Gastrocnemius medialis (tissue), 4 donors: Measurements from ENCODE around the gene TMEM132D. TPM values are rescaled to one million over a fixed set of nuclear protein-coding genes. Genes with fewer than 3 reads are reported as not detected.

ENCODE experiments used
- ATAC-seq, 2 donors: fragments of 150-250 bp; one replicate each; pipeline ENCODE4 v1.9.1; 2016
- DNase-seq, 2 donors: peaks; one replicate each; pipeline ENCODE4 v3.0.0-alpha.2; 2019
- H3K27ac ChIP-seq, 4 donors: fragments of 200-600 bp; sonication (generic); 1 replicate in 1 of 4; 2 replicates in 3 of 4; pipeline ENCODE4 v1.5.1; 2016 to 2018; ENCODE audit warnings: mild to moderate bottlenecking in 2 of 4, moderate library complexity in 1 of 4
- H3K27me3 ChIP-seq, 3 donors: fragments of 200-600 bp; sonication (generic) in 2 of 3; 1 replicate in 1 of 3; 2 replicates in 2 of 3; pipeline versions ENCODE4 v1.5.1 to v1.6.0; 2016 to 2019; ENCODE audit warnings: mild to moderate bottlenecking in 1 of 3, moderate library complexity in 1 of 3
- H3K36me3 ChIP-seq, 2 donors: fragments of 200-600 bp; sonication (generic) in 1 of 2; one replicate each; pipeline ENCODE4 v1.5.1; 2017 to 2018
- H3K4me1 ChIP-seq, 2 donors: fragments of 200-600 bp; sonication (generic) in 1 of 2; one replicate each; pipeline ENCODE4 v1.5.1; 2016 to 2017; ENCODE audit warnings: mild to moderate bottlenecking in 2 of 2
- H3K4me3 ChIP-seq, 4 donors: fragments of 200-600 bp; sonication (generic) in 3 of 4; 1 replicate in 1 of 4; 2 replicates in 3 of 4; pipeline ENCODE4 v1.5.1; 2016 to 2019; ENCODE audit warnings: mild to moderate bottlenecking in 2 of 4
- H3K9me3 ChIP-seq, 3 donors: fragments of 200-600 bp; sonication (generic) in 2 of 3; 1 replicate in 1 of 3; 2 replicates in 2 of 3; pipeline ENCODE4 v1.5.1; 2016 to 2019
- CTCF ChIP-seq, 5 experiments: fragments of 450-650 bp in 3 of 5; fragments of 200-600 bp in 2 of 5; sonication (generic) in 2 of 5; IDR thresholded peaks in 4 of 5; conservative IDR thresholded peaks in 1 of 5; 1 replicate in 4 of 5; 2 replicates in 1 of 5; pipeline ENCODE4 v1.5.1; 2016 to 2019; ENCODE audit warnings: antibody characterized with exemption in 5 of 5, mild to moderate bottlenecking in 3 of 5, moderate library complexity in 3 of 5
- POLR2A ChIP-seq, 2 donors: fragments of 450-650 bp; IDR thresholded peaks; one replicate each; pipeline ENCODE4 v1.6.1; 2017; ENCODE audit warnings: antibody characterized with exemption in 2 of 2, mild to moderate bottlenecking in 2 of 2, moderate library complexity in 2 of 2
- in situ Hi-C, 4 donors: fragments of 200-750 bp; cut with MboI; loops; one replicate each; pipeline versions ENCODE4 v1.15.0 to v1.8.0; 2017; ENCODE audit warnings: low sequenced_read_pairs in 4 of 4
- intact Hi-C: fragments of 100-400 bp; cut with DNase I; formaldehyde crosslinking; loops from one replicate; pipeline ENCODE4 v1.15.1; 2023; ENCODE audit warnings: low total_unique reads
- total RNA-seq, 4 donors: library from RNA; depleted of rRNA; stranded (reverse); fragments of >200 nt; gene quantifications; one replicate each; pipeline versions ENCODE4 v1.1.0 to v1.2.3, GENCODE V29; 2016

The TMEM132D gene
- total RNA-seq, 4 donors from 2014 or later, result not detected

GRCh38 chr12:129357233-129357632, 546.6 kb downstream of the TMEM132D start:
- ATAC-seq (no peak), DNase-seq (no peak)
- Histone ChIP-seq H3K9me3 (no peaks in the 10 kb centered on the region), H3K27ac (no peak overlapping the region), H3K4me3 (no peak overlapping the region), H3K27me3 (no peaks in the 10 kb centered on the region), H3K36me3 (no peaks in the 10 kb centered on the region), H3K4me1 (no peaks in the 10 kb centered on the region)
- no peak for TF ChIP-seq CTCF (IDR thresholded peaks at IDR 0.05 in 4 of 5, conservative IDR thresholded peaks at IDR 0.05 in 1 of 5)
- in situ Hi-C loops, result loop anchor here in 1 of 4 donors (25.0 kb wide), 1 partner anchor 95 kb away; no protein-coding TSS in a partner anchor
- intact Hi-C loops, result no loop called here

GRCh38 chr12:129351481-129351880, 552.3 kb downstream of the TMEM132D start:
- Histone ChIP-seq H3K36me3 (no peaks in the 10 kb centered on the region), H3K9me3 (no peaks in the 10 kb centered on the region), H3K27ac (no peak overlapping the region), H3K27me3 (no peaks in the 10 kb centered on the region), H3K4me1 (no peaks in the 10 kb centered on the region), H3K4me3 (no peak overlapping the region)
- in situ Hi-C loops, result loop anchor here in 1 of 4 donors (25.0 kb wide), 1 partner anchor 89 kb away; no protein-coding TSS in a partner anchor
- DNase-seq (no peak), ATAC-seq (no peak)
- TF ChIP-seq CTCF (IDR thresholded peaks at IDR 0.05 in 4 of 5, conservative IDR thresholded peaks at IDR 0.05 in 1 of 5) (no peak), POLR2A (IDR thresholded peaks at IDR 0.05) (no peak)
- intact Hi-C loops, result no loop called here

GRCh38 chr12:129339336-129339735, 564.5 kb downstream of the TMEM132D start:
- H3K9me3 ChIP-seq, result no peaks in the 10 kb centered on the region
- H3K27me3 ChIP-seq, result no peaks in the 10 kb centered on the region
- no peaks in the 10 kb centered on the region for H3K36me3 ChIP-seq
- no peak for ATAC-seq
- TF ChIP-seq CTCF (IDR thresholded peaks at IDR 0.05 in 4 of 5, conservative IDR thresholded peaks at IDR 0.05 in 1 of 5) (no peak), POLR2A (IDR thresholded peaks at IDR 0.05) (no peak)
- no peak overlapping the region for H3K27ac ChIP-seq
- no peak for DNase-seq
- no peaks in the 10 kb centered on the region for H3K4me1 ChIP-seq
- in situ Hi-C loops (no loop called here), intact Hi-C loops (no loop called here)
- no peak overlapping the region for H3K4me3 ChIP-seq

- Histone ChIP-seq H3K4me1 (no peaks in the 10 kb centered on the region), H3K9me3 (no peaks in the 10 kb centered on the region)
- in situ Hi-C loops, result no loop called here
Measured at GRCh38 chr12:129337413-129337812, 566.4 kb downstream of the TMEM132D start.

More at GRCh38 chr12:129337413-129337812, 566.4 kb downstream of the TMEM132D start:
- no peaks in the 10 kb centered on the region for H3K27me3 ChIP-seq
- H3K36me3 ChIP-seq, result no peaks in the 10 kb centered on the region
- DNase-seq, result no peak
- no peak overlapping the region for H3K4me3 ChIP-seq
- intact Hi-C loops, result no loop called here
- ATAC-seq, result no peak
- H3K27ac ChIP-seq, result no peak overlapping the region
- no peak for TF ChIP-seq POLR2A (IDR thresholded peaks at IDR 0.05)
- no peak for TF ChIP-seq CTCF (IDR thresholded peaks at IDR 0.05 in 4 of 5, conservative IDR thresholded peaks at IDR 0.05 in 1 of 5)
